Anterior cingulate cortex (tissue), 58 donors: ENCODE data around the gene UGDH.
A peak's percentile ranks its signal among the peaks of the same experiment; 100 is the strongest.
"Not testable (repeated sequence)": the region's sequence is repeated elsewhere in the genome, so short reads cannot be mapped to it uniquely, and the experiment has no call there.

Source experiments
- DNase-seq, 58 donors: peaks; one replicate each; lab custom pipeline; 2025; lab: John Stamatoyannopoulos, UW

UGDH gene

DNA sequence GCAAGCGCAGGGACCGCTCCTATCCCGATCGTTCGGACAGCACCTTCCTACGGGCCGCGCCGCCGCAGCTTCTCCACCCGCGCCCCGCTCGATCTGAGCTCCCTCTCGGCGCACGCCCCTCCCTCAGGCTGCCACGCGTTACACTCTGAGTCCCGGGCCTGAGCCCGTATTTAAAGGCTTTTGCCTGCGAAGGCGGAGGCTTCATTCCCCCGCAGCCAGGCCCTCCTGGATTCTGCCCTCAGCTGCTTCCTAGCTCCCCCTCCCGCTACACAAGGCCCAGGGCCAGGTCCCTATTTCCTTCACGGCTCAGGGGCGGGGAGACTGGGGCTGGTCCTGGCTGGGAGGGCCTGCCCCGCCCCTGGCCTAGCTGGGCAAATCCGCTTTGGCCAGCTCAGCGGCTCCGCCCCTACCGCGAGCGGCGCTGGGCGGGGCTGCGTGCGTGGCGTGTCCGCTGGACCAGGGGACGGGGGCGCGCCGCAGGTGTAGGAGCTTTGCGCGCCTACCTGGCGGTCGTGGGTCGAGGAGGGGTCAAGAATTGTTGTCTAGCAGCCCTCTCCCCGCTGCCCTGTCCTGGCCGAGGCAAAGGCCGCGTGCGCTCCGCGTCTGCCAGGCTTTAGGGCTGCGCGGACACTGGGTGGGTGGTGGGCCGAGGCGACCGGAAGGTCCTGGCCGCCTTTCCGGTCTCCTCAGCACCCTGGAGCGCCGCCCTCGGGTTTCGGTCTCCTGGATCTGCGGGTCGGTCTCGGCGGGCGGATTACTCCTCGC is at the start of gene UGDH:
Gene UGDH (minus strand): TSS at position 144 of the 765 bp plus-strand sequence. CDS start 5,927 bp downstream, outside the sequence.
- peak; percentile 56 to 99 (median 95) for DNase-seq

DNA sequence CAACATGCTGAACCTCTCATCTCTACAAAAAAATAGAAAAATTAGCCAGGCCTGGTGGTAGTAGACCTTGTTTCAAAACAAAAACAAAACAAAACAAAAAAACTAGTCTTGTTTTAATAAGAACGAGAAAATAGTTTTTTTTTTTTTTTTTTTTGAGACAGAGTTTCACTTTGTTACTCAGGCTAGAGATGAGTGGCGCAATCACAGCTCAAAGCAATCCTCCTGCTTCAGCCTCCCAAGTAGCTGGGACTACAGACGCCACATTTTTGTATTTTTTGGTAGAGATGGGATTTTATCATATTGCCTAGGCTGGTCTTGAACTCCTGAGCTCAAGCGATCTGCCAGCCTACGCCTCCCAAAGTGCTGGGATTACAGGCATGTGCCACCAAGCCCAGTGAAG is 47.7 kb upstream of the UGDH start:
- no peak for DNase-seq

DNA sequence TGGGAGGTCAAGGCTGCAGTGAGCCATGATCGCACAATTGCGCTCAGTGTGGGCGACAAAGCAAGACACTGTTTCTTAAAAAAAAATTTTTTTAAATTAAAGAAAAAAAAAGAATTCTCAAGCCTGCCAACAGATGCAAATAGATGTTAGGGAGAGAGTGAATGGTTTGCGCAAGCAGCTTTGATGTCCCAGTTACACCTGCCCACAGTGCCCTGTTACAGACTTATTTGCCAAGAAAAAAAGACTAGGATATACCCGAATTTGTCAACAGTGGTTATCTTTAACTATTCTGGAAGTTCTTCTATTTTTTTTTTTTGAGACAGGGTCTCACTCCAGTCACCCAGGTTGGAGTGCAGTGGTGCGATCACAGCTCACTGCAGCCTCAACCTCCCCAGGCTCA is 44.3 kb upstream of the UGDH start:
- DNase-seq: no peak

DNA sequence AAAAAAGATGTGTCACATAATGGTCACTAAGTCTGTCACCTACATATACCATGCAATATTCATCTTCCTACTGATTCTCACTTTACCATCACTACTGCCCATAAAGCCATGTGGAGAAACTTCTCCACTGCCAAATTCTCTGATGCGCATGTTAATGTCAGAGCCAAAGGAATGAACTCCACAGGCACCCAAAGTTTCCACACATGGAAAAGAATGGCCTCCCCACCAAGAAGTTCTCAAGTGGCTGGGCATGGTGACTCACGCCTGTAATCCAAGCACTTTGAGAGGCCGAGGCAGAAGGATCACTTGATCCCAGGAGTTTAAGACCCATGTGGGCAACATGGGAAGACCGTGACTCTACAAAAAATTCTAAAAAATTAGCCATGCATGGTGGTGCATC is 43.8 kb upstream of the UGDH start:
- no peak for DNase-seq

DNA sequence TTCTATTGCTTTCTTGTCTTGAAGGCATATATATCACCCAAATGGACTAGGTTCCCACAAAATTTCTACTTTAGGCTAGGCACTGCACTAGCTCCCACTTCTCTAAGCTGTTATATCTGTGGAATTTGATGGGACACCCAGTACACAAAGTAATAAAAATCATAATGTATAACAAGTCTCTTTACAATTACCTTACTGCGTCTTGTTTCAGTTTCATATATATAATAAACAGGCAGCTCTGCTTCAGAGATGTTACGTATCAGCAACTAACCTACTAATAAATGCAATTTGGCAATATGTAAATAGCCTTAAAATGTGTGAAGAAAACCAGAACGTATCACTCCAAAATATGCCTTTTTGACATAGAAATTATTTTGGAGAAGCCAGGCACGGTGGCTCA is 42.0 kb upstream of the UGDH start:
- DNase-seq: no peak

DNA sequence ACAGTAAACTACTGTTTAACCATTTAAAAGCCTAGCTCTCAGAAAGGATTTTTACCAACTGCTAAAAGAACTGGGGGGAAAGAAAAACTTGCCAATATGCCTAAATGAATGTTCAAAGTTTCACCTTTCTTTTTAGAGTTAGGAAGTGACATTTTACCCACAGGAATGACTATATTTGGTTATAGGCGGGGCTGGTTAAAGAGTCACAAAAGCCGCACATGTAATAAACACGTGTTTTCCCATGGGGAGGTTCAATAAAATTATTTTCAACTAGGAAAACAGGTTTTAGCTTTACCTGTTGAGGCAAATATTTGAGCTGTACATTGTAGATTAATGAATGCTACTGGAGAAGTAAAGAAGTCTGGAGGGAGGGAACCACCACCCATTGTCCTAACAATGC is 41.6 kb upstream of the UGDH start:
- no peak for DNase-seq

DNA sequence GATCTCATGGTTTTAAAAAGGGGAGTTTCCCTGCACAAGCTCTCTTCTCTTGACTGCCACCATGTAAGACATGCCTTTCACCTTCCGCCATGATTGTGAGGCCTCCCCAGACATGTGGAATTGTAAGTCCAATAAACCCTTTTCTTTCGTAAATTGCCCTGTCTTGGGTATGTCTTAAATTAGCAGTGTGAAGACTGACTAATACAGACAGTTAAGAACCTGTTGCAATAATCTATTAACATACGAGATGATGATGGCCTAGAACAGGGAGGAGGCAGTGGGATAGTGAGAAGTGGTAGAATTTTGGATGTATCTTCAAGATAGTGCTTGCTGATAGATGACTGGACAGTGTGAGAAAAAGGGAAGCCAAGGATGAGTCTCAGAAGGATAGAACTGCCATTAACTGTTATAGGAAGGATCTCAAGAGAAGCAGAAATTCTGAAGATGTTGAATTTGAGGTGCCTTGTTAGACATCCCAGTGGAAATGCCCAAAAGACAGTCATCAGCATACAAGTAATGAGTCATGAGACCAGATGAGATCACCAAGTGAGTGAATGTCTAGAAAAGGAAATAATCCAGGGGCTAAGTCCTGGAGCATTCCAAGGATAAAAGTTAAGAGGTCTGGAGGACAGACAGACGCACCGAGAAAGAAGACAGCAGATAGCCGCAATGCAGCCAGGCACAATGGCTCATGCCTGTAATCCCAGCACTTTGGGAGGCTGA is 38.8 kb upstream of the UGDH start:
- DNase-seq: no peak

DNA sequence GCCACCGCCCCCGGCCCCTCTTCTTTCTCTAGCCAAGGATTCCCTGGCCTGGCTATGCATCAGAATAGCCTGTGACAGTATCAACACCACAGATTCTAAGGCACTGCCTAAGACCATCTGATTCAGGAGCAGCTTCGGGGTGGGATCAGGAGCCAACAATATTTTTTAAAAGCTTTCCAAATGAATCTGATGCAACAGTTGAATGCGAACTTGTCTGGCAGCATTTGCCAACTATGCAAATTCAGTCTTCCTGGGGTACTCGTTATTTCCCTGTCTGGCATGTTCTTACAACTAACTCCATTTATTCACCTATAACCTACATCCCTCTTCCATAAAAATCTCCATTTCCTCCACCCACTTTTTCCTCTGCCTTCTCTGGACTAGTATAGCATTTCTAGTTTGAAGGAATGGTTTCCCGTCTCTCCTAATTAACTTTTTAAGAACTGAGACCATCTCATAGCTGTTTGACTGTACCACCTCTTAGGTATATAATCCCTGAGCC is 36.2 kb upstream of the UGDH start:
- no peak for DNase-seq

DNA sequence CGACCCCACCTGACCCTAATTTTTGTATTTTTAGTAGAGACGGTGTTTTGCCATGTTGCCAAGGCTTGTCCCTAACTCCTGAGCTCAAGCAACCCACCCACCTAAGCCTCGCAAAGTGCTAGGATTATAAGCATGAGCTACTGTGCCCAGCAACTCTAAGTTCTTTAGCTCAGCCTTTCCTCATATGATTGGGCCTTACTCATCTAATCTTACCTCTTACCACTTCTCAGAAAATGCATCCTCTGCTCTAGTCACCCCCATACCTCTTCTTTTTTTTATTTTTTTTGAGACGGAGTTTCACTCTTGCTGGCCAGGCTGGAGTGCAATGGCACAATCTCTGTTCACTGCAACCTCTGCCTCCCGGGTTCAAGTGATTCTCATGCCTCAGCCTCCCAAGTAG is 35.6 kb upstream of the UGDH start:
- DNase-seq: no peak

DNA sequence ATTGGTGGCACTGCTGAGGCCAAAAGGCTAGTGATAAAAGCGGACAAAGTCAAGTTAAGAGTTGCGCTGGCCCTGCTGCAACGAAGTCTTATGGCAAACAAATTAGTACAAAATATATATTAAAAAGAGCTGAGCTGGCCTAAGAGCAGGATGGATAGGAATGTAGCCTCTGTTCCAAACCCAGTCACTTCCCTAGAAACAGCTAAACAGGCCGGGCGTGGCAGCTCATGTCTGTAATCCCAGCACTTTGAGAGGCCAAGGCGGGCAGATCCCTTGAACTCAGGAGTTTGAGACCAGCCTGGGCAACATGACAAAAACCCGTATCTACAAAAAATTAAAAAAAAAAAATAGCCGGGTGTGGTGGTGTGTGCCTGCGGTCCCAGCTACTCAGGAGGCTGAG is 32.4 kb upstream of the UGDH start:
- no peak for DNase-seq

DNA sequence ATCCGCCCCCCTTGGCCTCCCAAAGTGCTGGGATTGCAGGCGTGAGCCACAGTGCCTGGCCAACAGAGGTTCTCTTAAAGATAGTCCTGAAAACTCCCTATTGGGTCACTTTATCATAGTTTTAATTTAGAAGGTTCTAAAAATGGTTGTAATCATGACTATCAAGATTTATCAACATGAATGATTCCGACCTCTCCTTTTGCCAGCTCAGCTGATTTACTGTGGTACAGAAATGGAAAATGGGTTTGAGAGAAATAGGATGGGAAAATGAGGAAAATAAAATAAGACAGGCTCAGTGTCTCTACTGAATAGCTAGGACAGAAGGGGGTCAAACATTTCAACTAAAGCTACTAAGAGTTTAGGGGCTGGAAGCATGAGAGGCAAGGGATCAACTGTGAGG is 28.2 kb upstream of the UGDH start:
- no peak for DNase-seq

DNA sequence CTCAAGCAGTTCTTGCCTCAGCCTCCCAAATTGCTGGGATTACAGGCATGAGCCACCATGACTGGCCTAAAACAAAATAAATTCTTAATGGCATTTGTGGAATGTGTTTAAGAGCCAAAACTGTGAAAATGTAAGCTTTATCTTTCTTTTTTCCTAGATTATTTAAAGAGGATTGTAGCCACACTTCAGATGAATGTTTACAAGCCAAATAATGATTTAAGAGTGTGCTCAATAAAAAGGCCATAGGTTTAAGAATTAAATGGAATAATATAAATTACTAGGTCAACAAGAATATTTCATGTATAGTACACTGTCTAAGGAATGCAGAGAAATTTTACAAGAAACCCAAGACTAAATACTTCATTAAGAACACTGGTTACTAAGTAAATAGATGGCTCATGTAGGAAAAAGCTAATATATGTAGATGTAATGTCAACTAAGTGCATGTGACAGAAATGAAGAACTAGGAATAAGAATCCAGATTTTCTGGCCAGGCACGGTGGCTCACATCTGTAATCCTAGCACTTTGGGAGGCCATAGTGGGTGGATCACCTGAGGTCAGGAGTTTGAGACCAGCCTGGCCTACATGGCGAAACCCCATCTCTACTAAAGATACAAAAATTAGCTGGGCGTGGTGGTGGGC is 21.3 kb upstream of the UGDH start:
- no peak for DNase-seq

DNA sequence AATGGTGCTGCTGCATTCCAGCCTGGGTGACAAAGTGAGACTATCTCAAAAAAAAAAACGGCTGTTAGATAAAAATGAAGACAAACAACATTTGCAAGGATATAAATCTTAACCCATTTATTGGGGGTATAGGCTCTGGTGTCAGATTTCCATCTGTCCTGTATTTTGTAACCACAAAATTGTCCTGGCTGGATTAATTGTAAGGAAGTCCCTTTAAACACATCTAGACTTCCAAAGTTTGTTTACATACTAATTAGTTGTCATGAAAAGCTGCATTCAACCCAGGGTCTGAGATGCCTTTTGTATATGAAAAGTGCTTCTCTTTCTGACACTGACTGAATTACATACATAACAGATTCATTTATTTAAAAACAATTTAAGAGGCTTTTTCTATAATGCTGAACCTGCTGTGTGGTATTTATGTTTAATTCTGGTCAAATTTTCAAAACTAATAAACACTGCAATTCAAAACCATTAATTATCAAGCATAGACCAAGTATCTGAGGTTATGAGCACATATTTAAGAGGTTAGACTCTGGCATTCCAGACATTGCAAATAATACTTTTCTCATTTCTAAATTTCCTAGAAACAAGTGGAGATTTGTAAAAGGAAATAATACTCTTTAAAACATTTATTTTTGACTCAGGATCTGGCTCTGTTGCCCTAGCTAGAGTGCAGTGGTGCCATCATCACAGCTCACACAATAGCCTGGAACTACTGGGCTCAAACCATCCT is 17.5 kb upstream of the UGDH start:
- no peak for DNase-seq

DNA sequence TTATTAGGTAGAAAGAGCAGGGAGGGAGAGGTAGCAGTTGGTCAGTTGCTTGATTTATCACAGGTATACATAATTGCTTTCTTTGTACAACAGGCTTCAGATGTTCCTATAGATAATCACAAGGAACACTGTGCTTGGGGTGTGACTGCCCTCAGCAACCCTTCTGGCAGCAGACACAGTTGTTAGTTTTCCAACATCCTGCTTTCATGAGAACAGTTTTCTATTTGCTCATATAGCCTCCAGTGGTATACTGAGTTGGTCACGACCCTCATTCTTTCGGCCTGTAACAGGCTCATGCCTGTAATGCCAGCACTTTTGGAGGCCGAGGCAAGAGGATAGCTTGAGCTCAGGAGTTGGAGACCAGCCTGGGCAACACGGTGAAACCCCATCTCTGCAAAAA is 16.8 kb upstream of the UGDH start:
- not testable (repeated sequence) for DNase-seq

DNA sequence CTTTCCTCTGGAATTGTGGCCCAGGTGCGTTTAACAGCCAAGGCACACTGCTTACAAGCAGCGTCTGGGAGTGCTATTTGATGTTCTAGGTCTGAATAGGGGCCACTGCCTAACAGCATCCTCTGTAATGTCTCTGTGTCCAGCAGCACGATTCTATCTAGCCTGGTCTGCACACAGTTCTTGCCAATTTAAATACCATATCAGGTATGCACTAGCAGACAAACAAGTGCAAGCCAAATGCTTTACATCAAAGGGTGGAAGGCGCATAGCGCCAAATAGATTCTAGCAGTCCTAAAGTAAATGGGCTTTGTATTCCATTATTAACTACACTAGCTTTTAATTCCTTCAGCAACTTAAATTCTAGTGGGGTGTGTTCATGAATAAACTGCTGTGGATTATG is 15.8 kb upstream of the UGDH start:
- no peak for DNase-seq

DNA sequence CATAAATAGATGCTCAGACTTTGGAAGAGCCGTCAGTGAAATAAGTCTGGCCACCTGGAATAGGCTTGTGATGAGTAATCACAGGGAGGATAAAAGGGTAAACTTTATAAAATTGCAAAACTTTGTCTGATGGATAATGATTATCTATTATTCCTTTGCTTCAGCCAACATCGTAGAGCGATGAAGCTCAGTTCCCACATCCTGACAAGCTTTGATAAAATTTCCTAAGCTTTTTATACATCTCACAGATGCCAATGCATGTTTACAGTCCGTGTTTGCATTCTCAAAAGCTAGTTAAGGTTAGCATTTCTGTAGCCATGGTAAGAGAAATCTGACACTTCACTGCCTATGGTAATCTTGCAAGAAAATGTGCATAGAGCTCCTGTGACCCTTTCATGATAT is 15.4 kb upstream of the UGDH start:
- DNase-seq: no peak

DNA sequence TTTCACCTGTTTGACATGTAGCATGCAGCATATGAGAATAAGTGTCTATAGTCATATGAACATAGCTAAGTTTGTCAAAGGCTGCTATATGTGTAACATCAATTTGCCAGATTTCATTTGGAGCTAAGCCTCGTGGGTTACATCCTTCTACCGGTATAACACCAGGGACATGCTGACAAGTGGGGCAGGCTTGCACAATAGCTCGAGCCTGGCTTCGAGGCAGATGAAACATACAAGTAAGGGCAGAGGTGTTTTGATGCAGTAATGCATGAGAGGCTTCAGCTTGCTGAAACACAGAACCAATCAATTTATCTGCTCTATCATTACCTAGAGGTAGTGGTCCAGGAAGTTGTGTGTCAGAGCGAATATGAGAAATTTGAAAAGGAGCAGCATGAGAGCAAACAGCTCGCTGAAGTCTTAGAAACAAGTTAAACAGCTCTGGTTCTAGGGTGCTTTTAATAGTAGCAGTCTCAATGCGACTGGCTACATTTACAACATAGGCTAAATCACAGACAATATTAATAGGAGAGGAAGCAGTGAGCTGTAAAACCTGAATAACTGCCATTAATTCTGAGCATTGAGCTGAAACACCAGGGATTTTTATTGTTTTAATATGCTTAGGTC is 14.9 kb upstream of the UGDH start:
- no peak for DNase-seq

DNA sequence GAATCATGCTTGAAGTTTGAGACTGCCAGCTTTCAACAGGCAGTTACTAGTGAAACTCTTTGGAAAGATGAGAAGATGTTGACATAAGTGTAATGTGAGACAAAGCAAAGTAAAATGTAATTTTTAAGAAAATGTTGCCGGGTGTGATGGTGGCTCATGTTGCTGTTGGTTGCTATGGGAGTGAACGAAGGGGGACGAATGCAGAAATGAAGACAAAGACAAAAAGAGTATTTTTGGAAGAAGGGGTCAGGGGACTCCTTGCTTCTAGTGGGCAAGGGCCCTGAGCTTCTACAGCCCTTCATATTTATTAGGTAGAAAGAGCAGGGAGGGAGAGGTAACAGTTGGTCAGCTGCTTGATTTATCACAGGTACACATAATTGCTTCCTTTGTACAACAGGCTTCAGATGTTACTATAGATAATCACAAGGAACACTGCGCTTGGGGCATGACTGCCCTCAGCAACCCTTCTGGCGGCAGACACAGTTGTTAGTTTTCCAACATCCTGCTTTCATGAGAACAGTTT is 11.9 kb upstream of the UGDH start:
- no peak for DNase-seq

DNA sequence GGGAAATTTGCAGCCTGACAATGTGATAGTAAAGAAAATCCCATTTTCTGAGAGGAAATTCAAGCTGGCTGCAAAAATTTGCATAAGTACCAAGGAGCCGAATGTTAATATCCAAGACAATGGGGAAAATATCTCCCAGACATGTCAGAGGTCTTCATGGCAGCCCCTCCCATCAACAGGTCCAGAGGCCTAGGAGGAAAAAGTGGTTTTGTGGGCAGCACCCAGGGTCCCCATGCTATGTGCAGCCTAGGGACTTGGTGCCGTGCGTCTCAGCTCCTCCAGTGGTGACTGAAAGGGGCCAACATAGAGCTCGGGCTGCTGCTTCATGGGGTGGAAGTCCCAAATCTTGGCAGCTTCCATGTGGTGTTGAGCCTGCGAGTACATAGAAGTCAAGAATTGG is 6.3 kb upstream of the UGDH start:
- no peak for DNase-seq

DNA sequence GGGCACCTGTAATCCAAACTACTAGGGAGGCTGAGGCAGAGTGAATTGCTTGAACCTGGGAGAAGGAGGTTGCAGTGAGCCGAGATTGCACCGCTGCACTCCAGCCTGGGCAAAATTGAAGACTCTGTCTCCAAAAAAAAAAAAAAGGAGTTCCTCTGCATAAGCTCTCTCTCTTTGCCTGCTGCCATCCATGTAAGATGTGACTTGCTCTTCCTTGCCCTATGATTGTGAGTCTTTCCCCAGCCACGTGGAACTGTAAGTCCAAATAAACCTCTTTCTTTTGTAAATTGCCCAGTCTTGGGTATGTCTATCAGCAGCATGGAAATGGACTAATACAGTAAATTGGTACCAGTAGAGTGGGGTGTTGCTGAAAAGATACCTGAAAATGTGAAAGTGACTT is 5.0 kb upstream of the UGDH start:
- DNase-seq: not testable (repeated sequence)
